HepG2 (cell line): ENCODE data around the gene KPNA3. TPM values are rescaled to one million over a fixed set of nuclear protein-coding genes. Genes with fewer than 3 reads are reported as not detected.

Source experiments
- BRD4 ChIP-seq: sonication (generic); formaldehyde crosslinking; IDR thresholded peaks from 2 replicates; pipeline ENCODE4 v1.4.0; 2020; ENCODE audit warnings: missing genetic modification reagents
- HMG20B ChIP-seq: conservative IDR thresholded peaks from 2 replicates; pipeline ENCODE4 v1.6.1; 2016; ENCODE audit warnings: missing genetic modification reagents, missing compliant biosample characterization
- HNF4A ChIP-seq: sonication (generic); formaldehyde crosslinking; IDR thresholded peaks from 2 replicates; pipeline ENCODE4 v1.4.0; 2020; ENCODE audit warnings: missing genetic modification reagents
- KMT2B ChIP-seq: IDR thresholded peaks from 2 replicates; pipeline ENCODE4 v1.6.1; 2016; ENCODE audit warnings: missing genetic modification reagents, missing compliant biosample characterization
- MED13 ChIP-seq: sonication (generic); formaldehyde crosslinking; IDR thresholded peaks from 2 replicates; pipeline ENCODE4 v1.5.0; 2020; ENCODE audit warnings: missing genetic modification reagents
- ONECUT2 ChIP-seq: sonication (generic); formaldehyde crosslinking; IDR thresholded peaks from 2 replicates; pipeline ENCODE4 v1.4.0; 2020; ENCODE audit warnings: missing genetic modification reagents
- REPIN1 ChIP-seq: sonication (generic); formaldehyde crosslinking; IDR thresholded peaks from 2 replicates; pipeline ENCODE4 v1.8.0; 2022; ENCODE audit warnings: missing genetic modification reagents, low read depth, mild to moderate bottlenecking, borderline replicate concordance
- WIZ ChIP-seq: sonication (generic); formaldehyde crosslinking; IDR thresholded peaks from 2 replicates; pipeline ENCODE4 v1.5.1; 2020; ENCODE audit warnings: mild to moderate bottlenecking, missing genetic modification reagents
- ZFP41 ChIP-seq: sonication (generic); formaldehyde crosslinking; IDR thresholded peaks from 2 replicates; pipeline ENCODE4 v1.4.0; 2020; ENCODE audit warnings: mild to moderate bottlenecking, missing genetic modification reagents, borderline replicate concordance
- ZNF207 ChIP-seq: fragments of 450-650 bp; IDR thresholded peaks from 2 replicates; pipeline ENCODE4 v1.6.1; 2016; ENCODE audit warnings: antibody characterized with exemption, borderline replicate concordance
- ZNF3 ChIP-seq: IDR thresholded peaks from 2 replicates; pipeline ENCODE4 v1.7.0; 2017; ENCODE audit warnings: inconsistent platforms
- ZNF343 ChIP-seq: sonication (generic); formaldehyde crosslinking; IDR thresholded peaks from 2 replicates; pipeline ENCODE4 v1.4.0; 2020; ENCODE audit warnings: mild to moderate bottlenecking, missing genetic modification reagents
- ZNF484 ChIP-seq: sonication (generic); formaldehyde crosslinking; IDR thresholded peaks from 2 replicates; pipeline ENCODE4 v1.5.1; 2020; ENCODE audit warnings: mild to moderate bottlenecking, low read depth, missing genetic modification reagents, borderline replicate concordance
- ZNF674 ChIP-seq: sonication (generic); formaldehyde crosslinking; IDR thresholded peaks from 2 replicates; pipeline ENCODE4 v1.5.0; 2020; ENCODE audit warnings: low read depth, mild to moderate bottlenecking, missing genetic modification reagents
- ZNF747 ChIP-seq: sonication (generic); formaldehyde crosslinking; IDR thresholded peaks from 2 replicates; pipeline ENCODE4 v1.8.1; 2023; ENCODE audit warnings: missing genetic modification reagents, mild to moderate bottlenecking, borderline replicate concordance
- polyA plus RNA-seq, 8 experiments: library from polyadenylated mRNA; depleted of rRNA in 3 of 8; stranded (reverse) in 7 of 8; unstranded in 1 of 8; fragments of >200 nt; fragmentation: Illumina TruSeq in 4 of 8; extraction: Trizol in 4 of 8; gene quantifications; 2 replicates each; pipeline versions ENCODE4 v1.2.1 to v1.2.3, GENCODE V29; 2011 to 2016; ENCODE audit warnings: low read depth in 4 of 8, missing spikeins in 1 of 8, mixed read lengths in 1 of 8; ENCODE audit not compliant: insufficient read depth in 1 of 8
- total RNA-seq, 5 experiments: library from RNA; depleted of rRNA; stranded (reverse); fragments of >200 nt; fragmentation: Illumina TruSeq; extraction: Trizol; gene quantifications; 2 replicates each; pipeline ENCODE4 v1.2.3, GENCODE V29; 2016; ENCODE audit warnings: low read depth in 1 of 5
- TF ChIP-seq, protein P1 (sequence below): sonication (generic); formaldehyde crosslinking; IDR thresholded peaks from 2 replicates; pipeline ENCODE4 v1.8.1; 2023; ENCODE audit warnings: mild to moderate bottlenecking, missing genetic modification reagents
- TF ChIP-seq, protein P2 (sequence below): sonication (generic); formaldehyde crosslinking; IDR thresholded peaks from 2 replicates; pipeline ENCODE4 v1.5.0; 2020; ENCODE audit warnings: missing genetic modification reagents
- TF ChIP-seq, protein P3 (sequence below): sonication (generic); formaldehyde crosslinking; IDR thresholded peaks from 2 replicates; pipeline ENCODE4 v1.4.0; 2020; ENCODE audit warnings: mild to moderate bottlenecking, missing genetic modification reagents
- TF ChIP-seq, protein P4 (sequence below): sonication (generic); formaldehyde crosslinking; IDR thresholded peaks from 2 replicates; pipeline ENCODE4 v1.4.0; 2020; ENCODE audit warnings: missing genetic modification reagents
- TF ChIP-seq, protein P5 (sequence below): sonication (generic); formaldehyde crosslinking; IDR thresholded peaks from 2 replicates; pipeline ENCODE4 v1.4.0; 2020; ENCODE audit warnings: mild to moderate bottlenecking, missing genetic modification reagents

The KPNA3 gene
- total and polyA plus RNA-seq, 2 of the 13 experiments (the other 11 are each of a cell fraction or from before 2014, with no cell fraction given): 13.0 to 28.9 TPM

DNA sequence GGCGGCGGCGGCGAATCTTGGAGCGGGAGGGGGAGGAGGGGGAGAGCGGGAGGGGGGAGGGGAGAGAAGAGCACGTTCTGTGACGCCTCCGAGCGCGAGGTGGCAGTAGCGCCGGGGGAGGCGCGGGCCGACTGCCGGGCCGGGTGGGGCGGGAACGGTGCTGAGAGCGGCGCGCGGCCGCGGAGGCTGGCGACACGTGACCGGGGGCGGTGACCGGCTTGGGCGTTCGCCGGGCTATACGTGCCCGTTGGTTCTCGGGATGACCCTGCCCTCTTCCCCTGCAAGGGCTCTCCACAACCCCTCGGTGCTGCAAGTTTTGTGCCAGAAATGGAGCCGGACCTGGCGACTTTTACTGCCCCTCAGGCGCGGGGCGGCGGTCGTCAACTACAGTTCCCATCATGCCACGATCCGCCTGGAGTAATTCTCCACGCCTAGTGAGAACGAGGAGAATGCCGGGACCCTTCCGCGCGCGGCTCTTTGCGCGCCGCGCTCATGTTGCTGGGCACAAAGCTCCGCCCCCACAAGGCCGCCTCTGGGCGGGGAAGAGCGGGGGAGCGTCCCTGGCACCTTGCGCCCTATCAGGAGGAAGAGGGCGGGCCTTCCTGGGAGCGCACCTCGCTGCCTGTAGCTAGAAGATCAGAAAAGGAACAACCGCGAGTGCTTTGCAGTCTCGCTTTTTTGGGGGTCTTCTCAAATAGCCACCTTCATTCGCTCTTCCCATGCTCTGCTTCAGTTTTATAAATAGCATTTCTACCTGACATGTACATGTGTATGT, at the start of gene KPNA3 (continued):
- TF ChIP-seq ZNF747 (CRISPR knock-in tag) (peak; percentile 51; the same call in 1 of the 2 replicates), ONECUT2 (CRISPR knock-in tag) (no peak), REPIN1 (no peak), ZNF343 (peak; percentile 62; the same call in 1 of the 2 replicates), KMT2B (CRISPR knock-in tag) (peak; percentile 93), ZFP41 (CRISPR knock-in tag) (0 out of 2 replicates have a peak, but pooled peaks have one; percentile 36), ZNF674 (CRISPR knock-in tag) (no peak), HMG20B (CRISPR knock-in tag) (peak; percentile 42; the same call in 1 of the 2 replicates), ZNF3 (CRISPR knock-in tag) (no peak), ZNF484 (CRISPR knock-in tag) (no peak), WIZ (peak; percentile 77; the same call in 1 of the 2 replicates), BRD4 (peak; percentile 67; the same call in 1 of the 2 replicates), ZNF207 (no peak), HNF4A (CRISPR knock-in tag) (peak; percentile 35; the same call in 1 of the 2 replicates), MED13 (CRISPR knock-in tag) (peak; percentile 31; the same call in 1 of the 2 replicates)
- TF ChIP-seq, protein P1, sequence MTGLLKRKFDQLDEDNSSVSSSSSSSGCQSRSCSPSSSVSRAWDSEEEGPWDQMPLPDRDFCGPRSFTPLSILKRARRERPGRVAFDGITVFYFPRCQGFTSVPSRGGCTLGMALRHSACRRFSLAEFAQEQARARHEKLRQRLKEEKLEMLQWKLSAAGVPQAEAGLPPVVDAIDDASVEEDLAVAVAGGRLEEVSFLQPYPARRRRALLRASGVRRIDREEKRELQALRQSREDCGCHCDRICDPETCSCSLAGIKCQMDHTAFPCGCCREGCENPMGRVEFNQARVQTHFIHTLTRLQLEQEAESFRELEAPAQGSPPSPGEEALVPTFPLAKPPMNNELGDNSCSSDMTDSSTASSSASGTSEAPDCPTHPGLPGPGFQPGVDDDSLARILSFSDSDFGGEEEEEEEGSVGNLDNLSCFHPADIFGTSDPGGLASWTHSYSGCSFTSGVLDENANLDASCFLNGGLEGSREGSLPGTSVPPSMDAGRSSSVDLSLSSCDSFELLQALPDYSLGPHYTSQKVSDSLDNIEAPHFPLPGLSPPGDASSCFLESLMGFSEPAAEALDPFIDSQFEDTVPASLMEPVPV: peak; percentile 62
- TF ChIP-seq, protein P2, sequence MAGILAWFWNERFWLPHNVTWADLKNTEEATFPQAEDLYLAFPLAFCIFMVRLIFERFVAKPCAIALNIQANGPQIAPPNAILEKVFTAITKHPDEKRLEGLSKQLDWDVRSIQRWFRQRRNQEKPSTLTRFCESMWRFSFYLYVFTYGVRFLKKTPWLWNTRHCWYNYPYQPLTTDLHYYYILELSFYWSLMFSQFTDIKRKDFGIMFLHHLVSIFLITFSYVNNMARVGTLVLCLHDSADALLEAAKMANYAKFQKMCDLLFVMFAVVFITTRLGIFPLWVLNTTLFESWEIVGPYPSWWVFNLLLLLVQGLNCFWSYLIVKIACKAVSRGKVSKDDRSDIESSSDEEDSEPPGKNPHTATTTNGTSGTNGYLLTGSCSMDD: no peak
- TF ChIP-seq, protein P3, sequence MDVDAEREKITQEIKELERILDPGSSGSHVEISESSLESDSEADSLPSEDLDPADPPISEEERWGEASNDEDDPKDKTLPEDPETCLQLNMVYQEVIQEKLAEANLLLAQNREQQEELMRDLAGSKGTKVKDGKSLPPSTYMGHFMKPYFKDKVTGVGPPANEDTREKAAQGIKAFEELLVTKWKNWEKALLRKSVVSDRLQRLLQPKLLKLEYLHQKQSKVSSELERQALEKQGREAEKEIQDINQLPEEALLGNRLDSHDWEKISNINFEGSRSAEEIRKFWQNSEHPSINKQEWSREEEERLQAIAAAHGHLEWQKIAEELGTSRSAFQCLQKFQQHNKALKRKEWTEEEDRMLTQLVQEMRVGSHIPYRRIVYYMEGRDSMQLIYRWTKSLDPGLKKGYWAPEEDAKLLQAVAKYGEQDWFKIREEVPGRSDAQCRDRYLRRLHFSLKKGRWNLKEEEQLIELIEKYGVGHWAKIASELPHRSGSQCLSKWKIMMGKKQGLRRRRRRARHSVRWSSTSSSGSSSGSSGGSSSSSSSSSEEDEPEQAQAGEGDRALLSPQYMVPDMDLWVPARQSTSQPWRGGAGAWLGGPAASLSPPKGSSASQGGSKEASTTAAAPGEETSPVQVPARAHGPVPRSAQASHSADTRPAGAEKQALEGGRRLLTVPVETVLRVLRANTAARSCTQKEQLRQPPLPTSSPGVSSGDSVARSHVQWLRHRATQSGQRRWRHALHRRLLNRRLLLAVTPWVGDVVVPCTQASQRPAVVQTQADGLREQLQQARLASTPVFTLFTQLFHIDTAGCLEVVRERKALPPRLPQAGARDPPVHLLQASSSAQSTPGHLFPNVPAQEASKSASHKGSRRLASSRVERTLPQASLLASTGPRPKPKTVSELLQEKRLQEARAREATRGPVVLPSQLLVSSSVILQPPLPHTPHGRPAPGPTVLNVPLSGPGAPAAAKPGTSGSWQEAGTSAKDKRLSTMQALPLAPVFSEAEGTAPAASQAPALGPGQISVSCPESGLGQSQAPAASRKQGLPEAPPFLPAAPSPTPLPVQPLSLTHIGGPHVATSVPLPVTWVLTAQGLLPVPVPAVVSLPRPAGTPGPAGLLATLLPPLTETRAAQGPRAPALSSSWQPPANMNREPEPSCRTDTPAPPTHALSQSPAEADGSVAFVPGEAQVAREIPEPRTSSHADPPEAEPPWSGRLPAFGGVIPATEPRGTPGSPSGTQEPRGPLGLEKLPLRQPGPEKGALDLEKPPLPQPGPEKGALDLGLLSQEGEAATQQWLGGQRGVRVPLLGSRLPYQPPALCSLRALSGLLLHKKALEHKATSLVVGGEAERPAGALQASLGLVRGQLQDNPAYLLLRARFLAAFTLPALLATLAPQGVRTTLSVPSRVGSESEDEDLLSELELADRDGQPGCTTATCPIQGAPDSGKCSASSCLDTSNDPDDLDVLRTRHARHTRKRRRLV: no peak
- TF ChIP-seq, protein P4, sequence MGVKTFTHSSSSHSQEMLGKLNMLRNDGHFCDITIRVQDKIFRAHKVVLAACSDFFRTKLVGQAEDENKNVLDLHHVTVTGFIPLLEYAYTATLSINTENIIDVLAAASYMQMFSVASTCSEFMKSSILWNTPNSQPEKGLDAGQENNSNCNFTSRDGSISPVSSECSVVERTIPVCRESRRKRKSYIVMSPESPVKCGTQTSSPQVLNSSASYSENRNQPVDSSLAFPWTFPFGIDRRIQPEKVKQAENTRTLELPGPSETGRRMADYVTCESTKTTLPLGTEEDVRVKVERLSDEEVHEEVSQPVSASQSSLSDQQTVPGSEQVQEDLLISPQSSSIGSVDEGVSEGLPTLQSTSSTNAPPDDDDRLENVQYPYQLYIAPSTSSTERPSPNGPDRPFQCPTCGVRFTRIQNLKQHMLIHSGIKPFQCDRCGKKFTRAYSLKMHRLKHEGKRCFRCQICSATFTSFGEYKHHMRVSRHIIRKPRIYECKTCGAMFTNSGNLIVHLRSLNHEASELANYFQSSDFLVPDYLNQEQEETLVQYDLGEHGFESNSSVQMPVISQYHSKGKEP (CRISPR knock-in tag): no peak
- TF ChIP-seq, protein P5, sequence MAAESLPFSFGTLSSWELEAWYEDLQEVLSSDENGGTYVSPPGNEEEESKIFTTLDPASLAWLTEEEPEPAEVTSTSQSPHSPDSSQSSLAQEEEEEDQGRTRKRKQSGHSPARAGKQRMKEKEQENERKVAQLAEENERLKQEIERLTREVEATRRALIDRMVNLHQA (CRISPR knock-in tag): no peak
